SW480 (cell line): ENCODE measurements around the gene GALT.
"Not testable (repeated sequence)": the region's sequence is repeated elsewhere in the genome, so short reads cannot be mapped to it uniquely, and the experiment has no call there.

Source experiments
- DNase-seq: peaks from one replicate; pipeline ENCODE4 v3.0.0-alpha.2; 2016; ENCODE audit warnings: low spot score

Gene GALT

GRCh38 chr9:34627716-34628655, 18.5 kb upstream of the GALT start:
- no peak for DNase-seq

GRCh38 chr9:34628656-34629490, 17.6 kb upstream of the GALT start, which contains the start of gene ARID3C:
ARID3C (minus strand) TSS chr9:34629066; CDS start chr9:34628014, 1,052 bp downstream.
- peak; percentile 46 for DNase-seq

GRCh38 chr9:34629491-34629808, 17.0 kb upstream of the GALT start:
- DNase-seq, result no peak

- DNase-seq, result no peak
Observed at GRCh38 chr9:34630402-34631154, 15.9 kb upstream of the GALT start.

GRCh38 chr9:34633166-34633565, 13.3 kb upstream of the GALT start:
- no peak for DNase-seq

- peak; percentile 71 for DNase-seq
Observed at GRCh38 chr9:34633851-34634550, 12.5 kb upstream of the GALT start.

GRCh38 chr9:34634551-34635248, 11.8 kb upstream of the GALT start:
- no peak for DNase-seq

- DNase-seq, result no peak
Observed at GRCh38 chr9:34635556-34635955, 10.9 kb upstream of the GALT start.

GRCh38 chr9:34636791-34637355, 9.6 kb upstream of the GALT start:
- no peak for DNase-seq

GRCh38 chr9:34637356-34638137, 8.9 kb upstream of the GALT start, which contains the start of gene SIGMAR1:
SIGMAR1 (minus strand) TSS chr9:34637787; CDS start chr9:34637697, 90 bp downstream.
- peak; percentile 88 for DNase-seq

- no peak for DNase-seq
Observed at GRCh38 chr9:34638138-34638445, 8.4 kb upstream of the GALT start.

GRCh38 chr9:34639322-34639721, 7.2 kb upstream of the GALT start:
- DNase-seq, result not testable (repeated sequence)

- DNase-seq, result no peak
Observed at GRCh38 chr9:34642679-34643078, 3.8 kb upstream of the GALT start.

GRCh38 chr9:34644766-34645314, 1.6 kb upstream of the GALT start:
- DNase-seq, result no peak

GRCh38 chr9:34647084-34647403, 569 bp downstream of the GALT start:
- no peak for DNase-seq

- DNase-seq, result no peak
Observed at GRCh38 chr9:34647651-34648050, 1.2 kb downstream of the GALT start.

- DNase-seq, result no peak
Observed at GRCh38 chr9:34648673-34649072, 2.2 kb downstream of the GALT start.

- DNase-seq, result no peak
Observed at GRCh38 chr9:34650816-34651215, 4.3 kb downstream of the GALT start.

GRCh38 chr9:34651321-34651720, 4.8 kb downstream of the GALT start:
- no peak for DNase-seq
